HepG2 (cell line): ENCODE data around the gene ZMYND8. TPM values are rescaled to one million over a fixed set of nuclear protein-coding genes. Genes with fewer than 3 reads are reported as not detected.

Experiments
- DZIP1 ChIP-seq: sonication (generic); formaldehyde crosslinking; IDR thresholded peaks from 2 replicates; pipeline ENCODE4 v1.5.0; 2020; ENCODE audit warnings: mild to moderate bottlenecking, missing genetic modification reagents
- FOSL1 ChIP-seq: sonication (generic); formaldehyde crosslinking; IDR thresholded peaks from 2 replicates; pipeline ENCODE4 v1.9.0; 2021; ENCODE audit warnings: missing genetic modification reagents, borderline replicate concordance
- FOXC1 ChIP-seq: sonication (generic); formaldehyde crosslinking; IDR thresholded peaks from 2 replicates; pipeline ENCODE4 v1.8.0; 2022; ENCODE audit warnings: mild to moderate bottlenecking, missing genetic modification reagents, borderline replicate concordance
- HDAC2 ChIP-seq: sonication (generic); formaldehyde crosslinking; IDR thresholded peaks from 2 replicates; pipeline ENCODE4 v1.4.0; 2020; ENCODE audit warnings: missing genetic modification reagents
- NAIF1 ChIP-seq: sonication (generic); formaldehyde crosslinking; IDR thresholded peaks from 2 replicates; pipeline ENCODE4 v1.5.0; 2020; ENCODE audit warnings: mild to moderate bottlenecking, missing genetic modification reagents, borderline replicate concordance
- POLR2A ChIP-seq, 2 experiments: IDR thresholded peaks; 2 replicates each; pipeline ENCODE4 v1.6.1; 2011; ENCODE audit warnings: low read depth in 2 of 2, low read length in 2 of 2, mild to moderate bottlenecking in 1 of 2, moderate library complexity in 1 of 2; ENCODE audit not compliant: insufficient read depth in 1 of 2
- RBFOX2 ChIP-seq: fragments of 200-400 bp; formaldehyde crosslinking; IDR thresholded peaks from 2 replicates; pipeline ENCODE4 v1.6.1; 2017; ENCODE audit warnings: low read depth, mild to moderate bottlenecking, low read length
- SNAI1 ChIP-seq: sonication (generic); formaldehyde crosslinking; IDR thresholded peaks from 2 replicates; pipeline ENCODE4 v1.5.0; 2020; ENCODE audit warnings: mild to moderate bottlenecking, missing genetic modification reagents, borderline replicate concordance
- TFDP1 ChIP-seq: IDR thresholded peaks from 2 replicates; pipeline ENCODE4 v1.6.1; 2016; ENCODE audit warnings: missing compliant biosample characterization, missing genetic modification reagents, borderline replicate concordance
- ZNF260 ChIP-seq: sonication (generic); formaldehyde crosslinking; IDR thresholded peaks from 2 replicates; pipeline ENCODE4 v1.4.0; 2020; ENCODE audit warnings: missing genetic modification reagents, low read depth, mild to moderate bottlenecking, borderline replicate concordance
- ZNF431 ChIP-seq: sonication (generic); formaldehyde crosslinking; IDR thresholded peaks from 2 replicates; pipeline ENCODE4 v1.9.0; 2022; ENCODE audit warnings: missing genetic modification reagents, low read depth, mild to moderate bottlenecking, borderline replicate concordance
- ZNF781 ChIP-seq: sonication (generic); formaldehyde crosslinking; IDR thresholded peaks from 2 replicates; pipeline ENCODE4 v1.5.1; 2020; ENCODE audit warnings: borderline replicate concordance, mild to moderate bottlenecking, missing genetic modification reagents; ENCODE audit errors: not compliant biosample characterization
- ZSCAN31 ChIP-seq: sonication (generic); formaldehyde crosslinking; IDR thresholded peaks from 2 replicates; pipeline ENCODE4 v1.5.0; 2020; ENCODE audit warnings: low read depth, mild to moderate bottlenecking, missing genetic modification reagents
- polyA plus RNA-seq, 8 experiments: library from polyadenylated mRNA; depleted of rRNA in 3 of 8; stranded (reverse) in 7 of 8; unstranded in 1 of 8; fragments of >200 nt; fragmentation: Illumina TruSeq in 4 of 8; extraction: Trizol in 4 of 8; gene quantifications; 2 replicates each; pipeline versions ENCODE4 v1.2.1 to v1.2.3, GENCODE V29; 2011 to 2016; ENCODE audit warnings: low read depth in 4 of 8, missing spikeins in 1 of 8, mixed read lengths in 1 of 8; ENCODE audit not compliant: insufficient read depth in 1 of 8
- total RNA-seq, 5 experiments: library from RNA; depleted of rRNA; stranded (reverse); fragments of >200 nt; fragmentation: Illumina TruSeq; extraction: Trizol; gene quantifications; 2 replicates each; pipeline ENCODE4 v1.2.3, GENCODE V29; 2016; ENCODE audit warnings: low read depth in 1 of 5
- TF ChIP-seq, protein P1 (sequence below): sonication (generic); formaldehyde crosslinking; IDR thresholded peaks from 2 replicates; pipeline ENCODE4 v1.8.0; 2022; ENCODE audit warnings: low read depth, missing genetic modification reagents
- TF ChIP-seq, protein P2 (sequence below): sonication (generic); formaldehyde crosslinking; IDR thresholded peaks from 2 replicates; pipeline ENCODE4 v1.8.1; 2023; ENCODE audit warnings: mild to moderate bottlenecking, missing genetic modification reagents, borderline replicate concordance
- TF ChIP-seq, protein P3 (sequence below): sonication (generic); formaldehyde crosslinking; IDR thresholded peaks from 2 replicates; pipeline ENCODE4 v1.4.0; 2020; ENCODE audit warnings: missing genetic modification reagents, borderline replicate concordance
- TF ChIP-seq, protein P4 (sequence below): sonication (generic); formaldehyde crosslinking; IDR thresholded peaks from 2 replicates; pipeline ENCODE4 v1.5.1; 2020; ENCODE audit warnings: missing genetic modification reagents, mild to moderate bottlenecking, borderline replicate concordance

ZMYND8 gene
- total and polyA plus RNA-seq, 2 of the 13 experiments (the other 11 are each of a cell fraction or from before 2014, with no cell fraction given) = 53.9 to 84.7 TPM

DNA sequence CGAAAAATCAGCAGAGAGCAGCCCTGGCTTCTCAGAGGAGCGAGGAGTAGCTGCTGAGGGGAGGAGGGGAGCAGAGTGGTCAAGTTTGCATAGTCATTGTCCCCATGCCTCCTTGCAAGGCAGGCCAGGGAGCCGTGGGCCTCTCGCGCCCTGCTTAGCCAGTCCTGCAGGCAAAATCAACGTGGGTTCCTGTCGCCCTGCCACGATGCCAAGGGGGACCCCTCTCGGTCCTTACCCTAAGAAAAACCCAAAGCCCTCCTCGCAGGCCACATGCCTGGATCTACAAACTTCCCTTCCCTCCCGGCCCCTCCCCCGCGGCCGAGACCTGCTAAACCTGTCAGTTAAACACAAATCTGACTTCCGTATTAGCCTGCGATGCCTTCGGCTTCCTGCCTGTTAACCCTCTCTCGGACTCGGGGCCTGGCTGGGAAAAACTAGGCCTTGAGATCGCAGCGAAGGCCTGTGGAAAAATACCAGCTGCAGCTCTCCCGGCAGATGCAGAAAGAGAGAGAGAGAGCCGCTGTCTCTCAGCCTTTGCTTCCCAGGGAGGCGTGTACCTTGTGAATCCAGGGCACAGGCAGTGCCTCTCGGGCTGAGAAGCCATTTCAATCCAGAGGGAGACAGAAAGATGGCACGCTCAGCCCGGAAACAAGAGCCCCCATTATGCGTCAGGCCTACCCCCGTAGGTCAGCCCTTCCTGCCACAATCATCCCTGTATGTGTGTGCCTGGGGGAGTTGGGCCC is 968 bp upstream of the ZMYND8 start (continued):
- TF ChIP-seq, protein P1, sequence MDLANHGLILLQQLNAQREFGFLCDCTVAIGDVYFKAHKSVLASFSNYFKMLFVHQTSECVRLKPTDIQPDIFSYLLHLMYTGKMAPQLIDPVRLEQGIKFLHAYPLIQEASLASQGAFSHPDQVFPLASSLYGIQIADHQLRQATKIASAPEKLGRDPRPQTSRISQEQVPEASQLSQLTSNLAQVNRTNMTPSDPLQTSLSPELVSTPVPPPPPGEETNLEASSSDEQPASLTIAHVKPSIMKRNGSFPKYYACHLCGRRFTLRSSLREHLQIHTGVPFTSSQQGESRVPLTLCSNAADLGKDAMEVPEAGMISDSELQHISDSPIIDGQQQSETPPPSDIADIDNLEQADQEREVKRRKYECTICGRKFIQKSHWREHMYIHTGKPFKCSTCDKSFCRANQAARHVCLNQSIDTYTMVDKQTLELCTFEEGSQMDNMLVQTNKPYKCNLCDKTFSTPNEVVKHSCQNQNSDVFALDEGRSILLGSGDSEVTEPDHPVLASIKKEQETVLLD (CRISPR knock-in tag) = peak; percentile 86
- TF ChIP-seq ZSCAN31 (CRISPR knock-in tag) (peak; percentile 90), TFDP1 (peak; percentile 89), POLR2A (IDR thresholded peaks at IDR 0.05; ENCODE audit: insufficient read depth in 1 of 2, low read depth in 2 of 2, low read length in 2 of 2) (peak; percentile 90 to 97), ZNF260 (CRISPR knock-in tag) (no peak), SNAI1 (CRISPR knock-in tag) (peak; percentile 95), ZNF781 (peak; percentile 92), RBFOX2 (peak; percentile 91), ZNF431 (peak; percentile 99), HDAC2 (CRISPR knock-in tag) (peak; percentile 99), FOSL1 (CRISPR knock-in tag) (no peak), DZIP1 (CRISPR knock-in tag) (peak; percentile 98; the same call in 1 of the 2 replicates), FOXC1 (CRISPR knock-in tag) (peak; percentile 98), NAIF1 (CRISPR knock-in tag) (peak; percentile 90)
- TF ChIP-seq, protein P2, sequence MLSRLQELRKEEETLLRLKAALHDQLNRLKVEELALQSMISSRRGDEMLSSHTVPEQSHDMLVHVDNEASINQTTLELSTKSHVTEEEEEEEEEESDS (CRISPR knock-in tag) = peak; percentile 79; the same call in 1 of the 2 replicates
- TF ChIP-seq, protein P3, sequence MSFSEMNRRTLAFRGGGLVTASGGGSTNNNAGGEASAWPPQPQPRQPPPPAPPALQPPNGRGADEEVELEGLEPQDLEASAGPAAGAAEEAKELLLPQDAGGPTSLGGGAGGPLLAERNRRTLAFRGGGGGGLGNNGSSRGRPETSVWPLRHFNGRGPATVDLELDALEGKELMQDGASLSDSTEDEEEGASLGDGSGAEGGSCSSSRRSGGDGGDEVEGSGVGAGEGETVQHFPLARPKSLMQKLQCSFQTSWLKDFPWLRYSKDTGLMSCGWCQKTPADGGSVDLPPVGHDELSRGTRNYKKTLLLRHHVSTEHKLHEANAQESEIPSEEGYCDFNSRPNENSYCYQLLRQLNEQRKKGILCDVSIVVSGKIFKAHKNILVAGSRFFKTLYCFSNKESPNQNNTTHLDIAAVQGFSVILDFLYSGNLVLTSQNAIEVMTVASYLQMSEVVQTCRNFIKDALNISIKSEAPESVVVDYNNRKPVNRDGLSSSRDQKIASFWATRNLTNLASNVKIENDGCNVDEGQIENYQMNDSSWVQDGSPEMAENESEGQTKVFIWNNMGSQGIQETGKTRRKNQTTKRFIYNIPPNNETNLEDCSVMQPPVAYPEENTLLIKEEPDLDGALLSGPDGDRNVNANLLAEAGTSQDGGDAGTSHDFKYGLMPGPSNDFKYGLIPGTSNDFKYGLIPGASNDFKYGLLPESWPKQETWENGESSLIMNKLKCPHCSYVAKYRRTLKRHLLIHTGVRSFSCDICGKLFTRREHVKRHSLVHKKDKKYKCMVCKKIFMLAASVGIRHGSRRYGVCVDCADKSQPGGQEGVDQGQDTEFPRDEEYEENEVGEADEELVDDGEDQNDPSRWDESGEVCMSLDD (CRISPR knock-in tag) = peak; percentile 95; the same call in 1 of the 2 replicates
- TF ChIP-seq, protein P4, sequence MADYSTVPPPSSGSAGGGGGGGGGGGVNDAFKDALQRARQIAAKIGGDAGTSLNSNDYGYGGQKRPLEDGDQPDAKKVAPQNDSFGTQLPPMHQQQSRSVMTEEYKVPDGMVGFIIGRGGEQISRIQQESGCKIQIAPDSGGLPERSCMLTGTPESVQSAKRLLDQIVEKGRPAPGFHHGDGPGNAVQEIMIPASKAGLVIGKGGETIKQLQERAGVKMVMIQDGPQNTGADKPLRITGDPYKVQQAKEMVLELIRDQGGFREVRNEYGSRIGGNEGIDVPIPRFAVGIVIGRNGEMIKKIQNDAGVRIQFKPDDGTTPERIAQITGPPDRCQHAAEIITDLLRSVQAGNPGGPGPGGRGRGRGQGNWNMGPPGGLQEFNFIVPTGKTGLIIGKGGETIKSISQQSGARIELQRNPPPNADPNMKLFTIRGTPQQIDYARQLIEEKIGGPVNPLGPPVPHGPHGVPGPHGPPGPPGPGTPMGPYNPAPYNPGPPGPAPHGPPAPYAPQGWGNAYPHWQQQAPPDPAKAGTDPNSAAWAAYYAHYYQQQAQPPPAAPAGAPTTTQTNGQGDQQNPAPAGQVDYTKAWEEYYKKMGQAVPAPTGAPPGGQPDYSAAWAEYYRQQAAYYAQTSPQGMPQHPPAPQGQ = no peak
